ENCODE results near the gene HSPG2.

GRCh38 chr1:21818656-21819055 lies 118.5 kb downstream of the HSPG2 start:
- TF ChIP-seq CTCF (IDR thresholded peaks at IDR 0.05; ENCODE audit: poor library complexity, severe bottlenecking) (no peak), EP300 (conservative IDR thresholded peaks at IDR 0.05; ENCODE audit: poor library complexity, severe bottlenecking) (no peak)

Data from neural cell (in vitro differentiated cells).